ENCODE results near the gene NUP107. TPM values are rescaled to one million over a fixed set of nuclear protein-coding genes. Genes with fewer than 3 reads are reported as not detected.
"Not testable (repeated sequence)": the region's sequence is repeated elsewhere in the genome, so short reads cannot be mapped to it uniquely, and the experiment has no call there.

Gene NUP107
- total RNA-seq = 10 to 100 TPM; 63.4 to 76.1 TPM
- 40.3 TPM for polyA plus RNA-seq (ENCODE audit: insufficient read depth, low read depth, low replicate concordance)
- long read RNA-seq, donor 1, full-length matches to known transcripts = 7 of 16 reads
- long read RNA-seq, donor 1, partial matches to known transcripts = 9 of 16 reads
- long read RNA-seq, donor 1, other reads (novel, unspliced or antisense) = 0 of 16 reads
- long read RNA-seq, donor 2, full-length matches to known transcripts = 5 of 5 reads
- long read RNA-seq, donor 2, partial matches to known transcripts = 0 of 5 reads
- long read RNA-seq, donor 2, other reads (novel, unspliced or antisense) = 0 of 5 reads

GRCh38 chr12:68686595-68687521 lies at the start of gene NUP107:
TSS of gene NUP107 (plus strand) at chr12:68686978. CDS start at chr12:68687066, 88 bp downstream.
- Histone ChIP-seq H3K9me3 (no peaks in the 10 kb centered on the region), H3K27me3 (no peaks in the 10 kb centered on the region), H3K4me1 (peaks cover 7% of the 10 kb centered on the region), H3K36me3 (ENCODE audit: low read depth, missing control alignments) (no peaks in the 10 kb centered on the region), H3K4me3 (peak within 1 kb of the TSS; percentile 89 to 95), H3K27ac (peak within 1 kb of the TSS; percentile 55 to 75)
- DNase-seq = peak; percentile 98
- intact Hi-C loops (cut with DNase I; ENCODE audit: low total_unique reads) = loop anchor here (10.0 kb wide), 1 partner anchor 72 kb away; the partner anchor contains the start of gene RAP1B
- WGBS, 2 donors = 1% methylated on average over 29 to 44 of the region's 44 CpGs
- TF ChIP-seq CTCF (IDR thresholded peaks at IDR 0.05) = peak in 1 of 3 experiments; percentile 22
- TF ChIP-seq POLR2A (IDR thresholded peaks at IDR 0.05) = no peak

GRCh38 chr12:68637439-68637838 lies 49.3 kb upstream of the NUP107 start:
- H3K4me1 ChIP-seq = peaks cover 10% of the 10 kb centered on the region
- DNase-seq; H3K27ac ChIP-seq; intact Hi-C loops (cut with DNase I; ENCODE audit: low total_unique reads); H3K4me3 ChIP-seq; H3K36me3 ChIP-seq (ENCODE audit: low read depth, missing control alignments); H3K27me3 ChIP-seq; H3K9me3 ChIP-seq: not testable (repeated sequence)
- 87 to 96% methylated on average over 3 of the region's 3 CpGs for WGBS, 2 donors

- no peaks in the 10 kb centered on the region for H3K36me3 ChIP-seq (ENCODE audit: low read depth, missing control alignments)
- intact Hi-C loops (cut with DNase I; ENCODE audit: low total_unique reads) = no loop called here
- TF ChIP-seq POLR2A (IDR thresholded peaks at IDR 0.05) = no peak
- H3K4me1 ChIP-seq = peaks cover 10% of the 10 kb centered on the region
- H3K27ac ChIP-seq = no peak overlapping the region
- no peak for DNase-seq
- 85 to 88% methylated on average over 3 of the region's 3 CpGs for WGBS, 2 donors
- H3K4me3 ChIP-seq = no peak overlapping the region
- H3K9me3 ChIP-seq = no peaks in the 10 kb centered on the region
- H3K27me3 ChIP-seq = no peaks in the 10 kb centered on the region
These were observed 48.6 kb upstream of the NUP107 start for GRCh38 chr12:68638171-68638570.

- H3K36me3 ChIP-seq (ENCODE audit: low read depth, missing control alignments) = no peaks in the 10 kb centered on the region
- 84 to 89% methylated on average over 12 of the region's 12 CpGs for WGBS, 2 donors
These were observed 47.9 kb upstream of the NUP107 start for GRCh38 chr12:68638721-68639395.

GRCh38 chr12:68639396-68639767 lies 47.4 kb upstream of the NUP107 start:
- Histone ChIP-seq H3K27ac (no peak overlapping the region), H3K4me1 (peaks cover 10% of the 10 kb centered on the region)
- intact Hi-C loops (cut with DNase I; ENCODE audit: low total_unique reads) = no loop called here

More at GRCh38 chr12:68638721-68639395, 47.9 kb upstream of the NUP107 start:
- TF ChIP-seq CTCF (IDR thresholded peaks at IDR 0.05) (no peak), POLR2A (IDR thresholded peaks at IDR 0.05) (no peak)
- no peak overlapping the region for H3K27ac ChIP-seq
- no peaks in the 10 kb centered on the region for H3K9me3 ChIP-seq
- no peaks in the 10 kb centered on the region for H3K27me3 ChIP-seq
- no peak for DNase-seq
- no peak overlapping the region for H3K4me3 ChIP-seq
- peaks cover 10% of the 10 kb centered on the region for H3K4me1 ChIP-seq
- intact Hi-C loops (cut with DNase I; ENCODE audit: low total_unique reads) = no loop called here

More at GRCh38 chr12:68639396-68639767, 47.4 kb upstream of the NUP107 start:
- H3K4me3 ChIP-seq = no peak overlapping the region
- no peaks in the 10 kb centered on the region for H3K9me3 ChIP-seq
- H3K36me3 ChIP-seq (ENCODE audit: low read depth, missing control alignments) = no peaks in the 10 kb centered on the region
- 89 to 100% methylated on average over 1 of the region's 1 CpG for WGBS, 2 donors
- TF ChIP-seq CTCF (IDR thresholded peaks at IDR 0.05) (no peak), POLR2A (IDR thresholded peaks at IDR 0.05) (no peak)
- DNase-seq = no peak
- no peaks in the 10 kb centered on the region for H3K27me3 ChIP-seq

All from testis (tissue), 5 donors.